K562 (cell line): ENCODE results near the gene UBE2J2. TPM values are rescaled to one million over a fixed set of nuclear protein-coding genes. Genes with fewer than 3 reads are reported as not detected.

Experiments
- BDP1 ChIP-seq: IDR thresholded peaks from 3 replicates; pipeline ENCODE4 v1.6.1; 2011; ENCODE audit not compliant: insufficient read length, insufficient read depth
- CBX2 ChIP-seq: fragments of 200-600 bp; sonication (generic); IDR thresholded peaks from one replicate; pipeline ENCODE4 v1.6.1; 2012; ENCODE audit warnings: mild to moderate bottlenecking, low read length, inconsistent platforms; ENCODE audit not compliant: insufficient read depth, poor library complexity, severe bottlenecking
- CREB1 ChIP-seq, 2 experiments: sonication (generic) in 1 of 2; formaldehyde crosslinking in 1 of 2; IDR thresholded peaks; 2 replicates each; pipeline versions ENCODE4 v1.6.1 to v1.8.0; 2012 to 2022; ENCODE audit warnings: inconsistent platforms in 1 of 2, mild to moderate bottlenecking in 1 of 2, missing genetic modification reagents in 1 of 2, moderate library complexity in 1 of 2
- ELF4 ChIP-seq: fragments of 450-650 bp; formaldehyde crosslinking; IDR thresholded peaks from 2 replicates; pipeline ENCODE4 v1.4.0; 2022; ENCODE audit warnings: missing genetic modification characterization
- GATA2 ChIP-seq: sonication (generic); formaldehyde crosslinking; IDR thresholded peaks from 2 replicates; pipeline ENCODE4 v1.4.0; 2020; ENCODE audit warnings: mild to moderate bottlenecking, missing genetic modification reagents
- GTF2A2 ChIP-seq: IDR thresholded peaks from 2 replicates; pipeline ENCODE4 v1.6.1; 2016; ENCODE audit warnings: mild to moderate bottlenecking, missing genetic modification characterization, missing compliant biosample characterization
- HDGF ChIP-seq: fragments of 450-650 bp; IDR thresholded peaks from 2 replicates; pipeline ENCODE4 v1.6.1; 2016
- KLF10 ChIP-seq: fragments of 250-450 bp; sonication (Bioruptor Pico); IDR thresholded peaks from 2 replicates; pipeline ENCODE4 v1.6.1; 2021; ENCODE audit warnings: matching md5 sums
- MYC ChIP-seq, 2 experiments: fragments of 250-450 bp in 1 of 2; sonication (Bioruptor Pico) in 1 of 2; IDR thresholded peaks; 2 replicates each; pipeline versions ENCODE4 v1.5.1 to v1.6.1; 2012 to 2021; ENCODE audit warnings: low read depth in 2 of 2, borderline replicate concordance in 1 of 2, improper control_type of control experiment in 1 of 2, low read length in 1 of 2, mild to moderate bottlenecking in 1 of 2, moderate library complexity in 1 of 2
- NBN ChIP-seq: fragments of 450-650 bp; IDR thresholded peaks from 2 replicates; pipeline ENCODE4 v1.6.1; 2016; ENCODE audit warnings: low read depth, mild to moderate bottlenecking
- PHF21A ChIP-seq: fragments of 450-650 bp; IDR thresholded peaks from 2 replicates; pipeline ENCODE4 v1.6.1; 2017; ENCODE audit warnings: low read depth, borderline replicate concordance
- SMC3 ChIP-seq: conservative IDR thresholded peaks from 2 replicates; pipeline ENCODE4 v1.6.1; 2011; ENCODE audit warnings: low read depth, low read length, improper control_type of control experiment; ENCODE audit not compliant: insufficient read depth
- XRCC4 ChIP-seq: IDR thresholded peaks from one replicate; pipeline ENCODE4 v1.6.1; 2011; ENCODE audit not compliant: insufficient read depth, insufficient read length; ENCODE audit errors: extremely low read depth
- ZNF133 ChIP-seq: fragments of 250-450 bp; sonication (Bioruptor Pico); IDR thresholded peaks from 2 replicates; pipeline ENCODE4 v1.4.0; 2020; ENCODE audit warnings: mild to moderate bottlenecking
- ZNF263 ChIP-seq: sonication (generic); formaldehyde crosslinking; IDR thresholded peaks from 2 replicates; pipeline ENCODE4 v1.8.0; 2022; ENCODE audit warnings: mild to moderate bottlenecking, missing genetic modification reagents, borderline replicate concordance
- ZNF584 ChIP-seq: fragments of 200-800 bp; sonication (Bioruptor generic); IDR thresholded peaks from 2 replicates; pipeline ENCODE4 v1.6.1; 2016; ENCODE audit warnings: low read depth, mild to moderate bottlenecking, missing genetic modification characterization, missing compliant biosample characterization
- ZNF589 ChIP-seq: fragments of 200-800 bp; sonication (Bioruptor generic); IDR thresholded peaks from 2 replicates; pipeline ENCODE4 v1.6.1; 2016; ENCODE audit warnings: low read depth, missing genetic modification characterization, missing compliant biosample characterization
- ZNF766 ChIP-seq: fragments of 200-800 bp; sonication (Bioruptor generic); conservative IDR thresholded peaks from 2 replicates; pipeline ENCODE4 v1.6.1; 2016; ENCODE audit warnings: missing genetic modification characterization, missing compliant biosample characterization
- polyA plus RNA-seq, 8 experiments: library from polyadenylated mRNA; depleted of rRNA in 4 of 8; stranded (reverse) in 5 of 8; unstranded in 3 of 8; fragments of >200 nt; fragmentation: Nextera tagmentation in 2 of 8; fragmentation: Illumina TruSeq in 1 of 8; extraction: Ambion mirVana in 2 of 8; extraction: Trizol in 1 of 8; gene quantifications; 2 replicates each; pipeline versions ENCODE4 v1.2.1 to v1.2.3, GENCODE V29; 2011 to 2014; ENCODE audit warnings: inconsistent platforms in 1 of 8, missing spikeins in 1 of 8
- total RNA-seq, 7 experiments: library from RNA; depleted of rRNA in 6 of 7; stranded (reverse); fragments of >200 nt in 6 of 7; fragmentation: Illumina TruSeq in 2 of 7; extraction: Trizol in 2 of 7; gene quantifications; 2 replicates each; pipeline versions ENCODE4 v1.2.1 to v1.2.3, GENCODE V29; 2011 to 2021; ENCODE audit warnings: low replicate concordance in 1 of 7
- TF ChIP-seq, protein P1 (sequence below): fragments of 450-650 bp; formaldehyde crosslinking; IDR thresholded peaks from 2 replicates; pipeline ENCODE4 v1.4.0; 2022; ENCODE audit warnings: missing genetic modification characterization
- TF ChIP-seq, protein P2 (sequence below): fragments of 250-450 bp; sonication (Bioruptor Pico); IDR thresholded peaks from 2 replicates; pipeline ENCODE4 v1.4.0; 2020; ENCODE audit warnings: mild to moderate bottlenecking, moderate library complexity
- TF ChIP-seq, protein P3 (sequence below): conservative IDR thresholded peaks from 2 replicates; pipeline ENCODE4 v1.6.1; 2011; ENCODE audit warnings: low read depth, mild to moderate bottlenecking, low read length; ENCODE audit not compliant: control insufficient read depth
- TF ChIP-seq, protein P4 (sequence below): sonication (generic); formaldehyde crosslinking; IDR thresholded peaks from 2 replicates; pipeline ENCODE4 v1.8.0; 2022; ENCODE audit warnings: missing genetic modification reagents, mild to moderate bottlenecking, moderate library complexity, borderline replicate concordance

UBE2J2 gene
- total and polyA plus RNA-seq, 9 of the 15 experiments (the other 6 are each of a cell fraction or from before 2014, with no cell fraction given), result 0.93 to 112 (median 75.5) TPM

DNA sequence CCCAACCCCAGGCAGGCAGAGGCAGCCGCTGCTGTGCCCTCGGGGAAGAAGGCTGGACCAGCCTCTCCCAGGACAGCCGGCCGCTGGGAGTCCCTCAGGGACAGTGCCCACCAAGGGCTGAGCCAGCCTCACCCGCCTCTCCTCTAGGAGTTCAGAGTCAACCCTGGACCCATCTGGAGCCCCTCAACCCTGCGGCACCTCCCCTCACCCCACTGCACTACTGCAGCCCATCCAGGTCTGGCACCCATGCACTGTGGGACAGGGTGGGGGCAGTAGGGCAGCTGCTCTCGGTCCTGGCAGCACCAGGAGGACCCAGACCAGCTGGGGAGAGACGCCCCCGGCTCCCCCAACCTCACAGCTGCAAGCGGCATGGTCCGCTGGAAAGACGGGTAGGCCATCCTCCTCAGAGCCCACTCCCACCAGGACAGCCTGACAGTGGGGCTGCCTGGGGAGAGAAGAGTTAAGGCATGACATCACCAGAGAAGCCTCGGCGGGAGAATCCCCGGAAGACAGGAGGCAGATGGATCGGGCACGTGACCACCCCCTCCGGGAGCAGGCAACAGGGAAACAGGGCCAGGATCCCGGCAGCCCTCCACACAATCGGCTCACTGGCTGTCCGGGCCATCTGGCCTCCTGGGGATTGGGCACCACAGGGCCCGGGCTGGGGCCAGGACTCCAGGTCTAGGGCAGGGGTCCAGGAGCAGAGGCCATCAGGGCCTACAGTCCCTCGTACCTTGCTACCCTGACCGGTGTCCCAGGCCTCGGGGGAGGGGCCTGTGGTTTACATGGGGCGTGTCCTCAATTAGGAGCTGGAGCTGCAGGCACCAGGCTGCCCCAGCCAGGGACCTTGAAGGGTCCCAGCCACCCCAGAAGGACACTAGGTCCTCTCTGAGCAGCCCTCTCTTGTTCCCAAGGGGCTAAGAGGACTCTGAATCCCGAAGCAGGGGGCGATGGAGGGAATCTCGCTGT, 31.0 kb upstream of the UBE2J2 start (continued):
- TF ChIP-seq, protein P1, sequence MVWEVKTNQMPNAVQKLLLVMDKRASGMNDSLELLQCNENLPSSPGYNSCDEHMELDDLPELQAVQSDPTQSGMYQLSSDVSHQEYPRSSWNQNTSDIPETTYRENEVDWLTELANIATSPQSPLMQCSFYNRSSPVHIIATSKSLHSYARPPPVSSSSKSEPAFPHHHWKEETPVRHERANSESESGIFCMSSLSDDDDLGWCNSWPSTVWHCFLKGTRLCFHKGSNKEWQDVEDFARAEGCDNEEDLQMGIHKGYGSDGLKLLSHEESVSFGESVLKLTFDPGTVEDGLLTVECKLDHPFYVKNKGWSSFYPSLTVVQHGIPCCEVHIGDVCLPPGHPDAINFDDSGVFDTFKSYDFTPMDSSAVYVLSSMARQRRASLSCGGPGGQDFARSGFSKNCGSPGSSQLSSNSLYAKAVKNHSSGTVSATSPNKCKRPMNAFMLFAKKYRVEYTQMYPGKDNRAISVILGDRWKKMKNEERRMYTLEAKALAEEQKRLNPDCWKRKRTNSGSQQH (CRISPR knock-in tag), result no peak
- TF ChIP-seq ZNF766 (CRISPR knock-in tag) (no peak), GATA2 (CRISPR knock-in tag) (no peak), CBX2 (no peak), NBN (no peak), XRCC4 (no peak), ELF4 (CRISPR knock-in tag) (no peak), ZNF589 (CRISPR knock-in tag) (no peak), MYC (IDR thresholded peaks at IDR 0.05; ENCODE audit: low read depth, low read length) (peak; percentile 60), MYC (CRISPR knock-in tag; IDR thresholded peaks at IDR 0.05; ENCODE audit: borderline replicate concordance, low read depth) (no peak), ZNF133 (CRISPR knock-in tag) (peak; percentile 10; the same call in 1 of the 2 replicates), BDP1 (no peak), SMC3 (no peak), ZNF584 (CRISPR knock-in tag) (peak; percentile 35; the same call in 1 of the 2 replicates), HDGF (no peak), PHF21A (no peak), KLF10 (no peak), CREB1 (IDR thresholded peaks at IDR 0.05) (no peak), CREB1 (CRISPR knock-in tag; IDR thresholded peaks at IDR 0.05) (0 out of 2 replicates have a peak, but pooled peaks have one; percentile 44), GTF2A2 (tag) (no peak), ZNF263 (no peak)
- TF ChIP-seq, protein P2, sequence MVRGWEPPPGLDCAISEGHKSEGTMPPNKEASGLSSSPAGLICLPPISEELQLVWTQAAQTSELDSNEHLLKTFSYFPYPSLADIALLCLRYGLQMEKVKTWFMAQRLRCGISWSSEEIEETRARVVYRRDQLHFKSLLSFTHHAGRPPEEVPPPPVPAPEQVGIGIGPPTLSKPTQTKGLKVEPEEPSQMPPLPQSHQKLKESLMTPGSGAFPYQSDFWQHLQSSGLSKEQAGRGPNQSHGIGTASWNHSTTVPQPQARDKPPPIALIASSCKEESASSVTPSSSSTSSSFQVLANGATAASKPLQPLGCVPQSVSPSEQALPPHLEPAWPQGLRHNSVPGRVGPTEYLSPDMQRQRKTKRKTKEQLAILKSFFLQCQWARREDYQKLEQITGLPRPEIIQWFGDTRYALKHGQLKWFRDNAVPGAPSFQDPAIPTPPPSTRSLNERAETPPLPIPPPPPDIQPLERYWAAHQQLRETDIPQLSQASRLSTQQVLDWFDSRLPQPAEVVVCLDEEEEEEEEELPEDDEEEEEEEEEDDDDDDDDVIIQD (CRISPR knock-in tag), result no peak
- TF ChIP-seq, protein P3, sequence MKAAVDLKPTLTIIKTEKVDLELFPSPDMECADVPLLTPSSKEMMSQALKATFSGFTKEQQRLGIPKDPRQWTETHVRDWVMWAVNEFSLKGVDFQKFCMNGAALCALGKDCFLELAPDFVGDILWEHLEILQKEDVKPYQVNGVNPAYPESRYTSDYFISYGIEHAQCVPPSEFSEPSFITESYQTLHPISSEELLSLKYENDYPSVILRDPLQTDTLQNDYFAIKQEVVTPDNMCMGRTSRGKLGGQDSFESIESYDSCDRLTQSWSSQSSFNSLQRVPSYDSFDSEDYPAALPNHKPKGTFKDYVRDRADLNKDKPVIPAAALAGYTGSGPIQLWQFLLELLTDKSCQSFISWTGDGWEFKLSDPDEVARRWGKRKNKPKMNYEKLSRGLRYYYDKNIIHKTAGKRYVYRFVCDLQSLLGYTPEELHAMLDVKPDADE, result no peak
- TF ChIP-seq, protein P4, sequence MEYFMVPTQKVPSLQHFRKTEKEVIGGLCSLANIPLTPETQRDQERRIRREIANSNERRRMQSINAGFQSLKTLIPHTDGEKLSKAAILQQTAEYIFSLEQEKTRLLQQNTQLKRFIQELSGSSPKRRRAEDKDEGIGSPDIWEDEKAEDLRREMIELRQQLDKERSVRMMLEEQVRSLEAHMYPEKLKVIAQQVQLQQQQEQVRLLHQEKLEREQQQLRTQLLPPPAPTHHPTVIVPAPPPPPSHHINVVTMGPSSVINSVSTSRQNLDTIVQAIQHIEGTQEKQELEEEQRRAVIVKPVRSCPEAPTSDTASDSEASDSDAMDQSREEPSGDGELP (CRISPR knock-in tag), result no peak
